IMR-90 (cell line): Measurements from ENCODE around the gene COPB1.

Source experiments
- BHLHE40 ChIP-seq: fragments of 150-350 bp; IDR thresholded peaks from 2 replicates; pipeline ENCODE4 v1.6.1; 2016; ENCODE audit warnings: mild to moderate bottlenecking, low read depth, low read length
- CEBPB ChIP-seq: IDR thresholded peaks from 2 replicates; pipeline ENCODE4 v1.6.1; 2012; ENCODE audit warnings: low read depth, low read length, improper control_type of control experiment
- CTCF ChIP-seq: conservative IDR thresholded peaks from 2 replicates; pipeline ENCODE4 v1.5.1; 2012; ENCODE audit warnings: mild to moderate bottlenecking, low read depth, low read length, improper control_type of control experiment
- FOS ChIP-seq: fragments of 150-350 bp; IDR thresholded peaks from 2 replicates; pipeline ENCODE4 v1.6.1; 2016; ENCODE audit warnings: low read depth, low read length
- MAZ ChIP-seq: IDR thresholded peaks from 2 replicates; pipeline ENCODE4 v1.6.1; 2012; ENCODE audit warnings: low read depth, mild to moderate bottlenecking, low read length, improper control_type of control experiment, moderate library complexity, borderline replicate concordance
- NFE2L2 ChIP-seq: fragments of 150-350 bp; IDR thresholded peaks from 2 replicates; pipeline ENCODE4 v1.6.1; 2016; ENCODE audit warnings: low read depth, mild to moderate bottlenecking, low read length
- POLR2A ChIP-seq: IDR thresholded peaks from 2 replicates; pipeline ENCODE4 v1.6.1; 2012; ENCODE audit warnings: mild to moderate bottlenecking, low read depth, low read length
- RAD21 ChIP-seq: IDR thresholded peaks from 2 replicates; pipeline ENCODE4 v1.6.1; 2012; ENCODE audit warnings: low read length, improper control_type of control experiment
- RFX5 ChIP-seq: IDR thresholded peaks from 2 replicates; pipeline ENCODE4 v1.8.0; 2012; ENCODE audit warnings: low read depth, mild to moderate bottlenecking, low read length, moderate library complexity

- TF ChIP-seq CTCF (no peak), POLR2A (peak; percentile 96), FOS (no peak), RAD21 (no peak), MAZ (peak; percentile 11; the same call in 1 of the 2 replicates), RFX5 (no peak), CEBPB (no peak), BHLHE40 (no peak), NFE2L2 (no peak)
Measured at GRCh38 chr11:14499560-14500180, at the start of gene COPB1.
